Left colon (tissue), 2 donors: ENCODE measurements around the gene VCX3A. TPM values are rescaled to one million over a fixed set of nuclear protein-coding genes. Genes with fewer than 3 reads are reported as not detected.
"Not testable (repeated sequence)": the region's sequence is repeated elsewhere in the genome, so short reads cannot be mapped to it uniquely, and the experiment has no call there.

Source experiments
- ATAC-seq: fragments of 200-7000 bp; cut with Tn5 transposase; one replicate; pipeline ENCODE4 v1.9.1; 2020; ENCODE audit warnings: mild to moderate bottlenecking, moderate library complexity
- DNase-seq, 2 donors: peaks; one replicate each; pipeline ENCODE4 v3.0.0-alpha.2; 2020
- intact Hi-C, 2 donors: fragments of 100-400 bp; cut with DNase I in 1 of 2; cut with micrococcal nuclease in 1 of 2; formaldehyde crosslinking; loops; one replicate each; pipeline versions ENCODE4 v1.11.2 to v1.14.0; 2022; cut with DNase I, micrococcal nuclease
- long read RNA-seq: library from polyadenylated mRNA; unstranded; transcript quantifications from one replicate; pipeline ENCODE4 v2.0.0, GENCODE V29; 2021
- total RNA-seq, 2 donors: library from RNA; stranded (reverse); fragmentation: NEBNext Ultra II Directional; extraction: Animal tissue kit (Norgen Biotek cat#: 25700); gene quantifications; one replicate each; pipeline ENCODE4 v1.2.1, GENCODE V29; 2021
- donor health status: DM: no; HTN: no; CAD: no.
- donor health status: DM: yes; HTN: yes; CAD: no.

VCX3A gene
- total RNA-seq = not detected
- long read RNA-seq = 0 reads

DNA sequence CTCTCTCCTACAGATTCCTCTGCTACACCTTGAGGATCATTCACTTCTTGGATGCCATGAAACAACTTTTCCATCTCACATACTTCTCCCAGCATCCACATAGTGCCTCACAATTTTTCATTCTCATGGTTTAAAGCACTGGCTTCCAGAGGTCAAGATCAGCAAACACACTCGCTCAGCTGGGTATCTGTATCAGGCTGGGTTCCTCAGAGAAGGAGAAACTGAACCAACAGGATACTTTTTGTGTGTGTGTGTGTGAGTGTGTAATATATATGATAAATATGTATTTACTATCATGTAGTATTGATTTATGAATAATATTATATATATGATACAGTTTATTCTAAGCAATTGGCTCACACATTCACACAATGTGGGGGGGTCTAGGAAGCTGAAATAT, at the start of gene VCX3A:
VCX3A (minus strand) TSS at position 101 of the 400 bp plus-strand sequence. CDS start 621 bp downstream, outside the sequence.
- DNase-seq, intact Hi-C loops: not testable (repeated sequence)

DNA sequence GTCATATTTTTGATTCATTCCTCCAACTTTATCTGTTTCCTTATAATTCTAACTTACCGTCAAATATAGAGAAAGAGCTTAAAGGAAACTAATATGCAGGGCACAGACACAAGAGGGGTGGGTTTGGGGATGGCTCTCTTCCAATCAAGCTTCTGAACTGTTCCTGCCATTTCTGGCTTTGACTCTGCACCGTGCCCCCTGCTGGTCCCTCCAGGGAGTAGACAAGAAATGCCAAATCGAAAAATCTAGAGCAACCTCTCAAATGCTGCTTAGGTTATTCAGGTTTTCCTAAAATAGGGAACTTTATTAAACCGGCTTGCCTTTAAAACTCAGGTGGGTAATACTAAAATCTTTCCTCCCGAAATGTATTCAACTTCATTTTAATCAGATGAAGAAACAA, 39.8 kb upstream of the VCX3A start:
- DNase-seq (no peak), ATAC-seq (no peak)
- intact Hi-C loops = no loop called here

More for the DNA sequence above, at the start of gene VCX3A:
- not testable (repeated sequence) for ATAC-seq

DNA sequence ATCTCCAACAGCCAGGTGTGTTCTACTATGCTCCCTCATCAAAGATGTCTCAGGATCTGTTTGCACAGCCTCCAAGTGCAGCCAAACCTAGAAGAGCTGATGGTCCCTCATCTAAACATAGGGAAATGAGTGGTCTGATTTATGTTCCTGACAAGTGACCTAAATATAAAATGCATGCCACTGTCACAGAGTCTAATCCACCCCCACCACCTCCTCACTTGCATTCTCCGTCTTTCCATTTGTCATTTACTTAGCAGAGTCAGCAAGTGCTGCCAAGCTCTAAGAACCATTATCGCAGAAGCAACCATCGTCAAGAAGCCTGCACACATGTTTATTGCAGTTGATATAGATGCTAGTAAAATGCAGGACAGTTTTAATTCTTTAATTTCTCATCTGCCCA, 33.1 kb upstream of the VCX3A start:
- DNase-seq (no peak), ATAC-seq (no peak)
- intact Hi-C loops = no loop called here

DNA sequence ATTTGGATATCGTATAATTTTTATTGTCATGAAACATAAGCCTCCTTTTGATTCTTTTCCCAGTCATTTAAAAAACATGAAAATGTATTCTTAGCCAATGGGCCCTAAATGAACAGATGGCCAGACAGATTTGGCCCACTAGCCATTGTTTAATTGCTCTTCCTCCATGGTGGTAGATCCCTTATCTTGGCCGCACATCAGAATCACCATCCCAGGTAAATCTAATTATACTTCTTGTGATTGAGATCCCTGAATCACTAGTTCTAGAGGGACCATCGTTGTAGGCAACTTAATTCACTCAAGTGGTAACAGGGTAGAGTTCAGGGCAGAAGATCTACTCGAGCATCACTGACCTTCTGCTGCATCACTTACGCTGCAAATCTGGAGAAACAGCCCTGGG, 24.1 kb upstream of the VCX3A start:
- DNase-seq = no peak
- ATAC-seq = no peak

GRCh38 chrX:6557690-6558089, 22.8 kb upstream of the VCX3A start:
- no peak for ATAC-seq
- DNase-seq = no peak
- intact Hi-C loops = no loop called here

More for the DNA sequence above, 24.1 kb upstream of the VCX3A start:
- intact Hi-C loops = no loop called here

DNA sequence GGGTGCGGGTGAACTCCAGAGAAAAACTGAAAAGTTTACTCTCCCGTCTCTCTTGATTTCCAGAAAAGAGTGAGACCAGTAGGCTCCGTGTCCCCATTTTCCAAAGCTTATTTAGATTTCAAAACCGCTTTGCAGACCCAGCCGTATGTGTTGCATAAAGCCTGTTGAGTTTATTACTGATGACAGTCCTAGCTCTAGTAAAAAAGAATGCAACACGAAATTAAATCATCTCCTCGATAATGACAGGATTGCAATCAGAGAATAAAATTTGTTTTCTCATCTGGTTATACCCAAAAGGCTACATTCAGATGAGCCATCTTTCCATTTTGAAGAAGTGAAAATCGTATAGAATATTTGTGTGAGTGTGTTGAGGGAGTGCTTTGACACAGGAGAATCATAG, 16.1 kb upstream of the VCX3A start:
- ATAC-seq = no peak
- no peak for DNase-seq

GRCh38 chrX:6545712-6546111, 10.8 kb upstream of the VCX3A start:
- no peak for ATAC-seq
- intact Hi-C loops = no loop called here
- DNase-seq = no peak

More for the DNA sequence above, 16.1 kb upstream of the VCX3A start:
- intact Hi-C loops = no loop called here

DNA sequence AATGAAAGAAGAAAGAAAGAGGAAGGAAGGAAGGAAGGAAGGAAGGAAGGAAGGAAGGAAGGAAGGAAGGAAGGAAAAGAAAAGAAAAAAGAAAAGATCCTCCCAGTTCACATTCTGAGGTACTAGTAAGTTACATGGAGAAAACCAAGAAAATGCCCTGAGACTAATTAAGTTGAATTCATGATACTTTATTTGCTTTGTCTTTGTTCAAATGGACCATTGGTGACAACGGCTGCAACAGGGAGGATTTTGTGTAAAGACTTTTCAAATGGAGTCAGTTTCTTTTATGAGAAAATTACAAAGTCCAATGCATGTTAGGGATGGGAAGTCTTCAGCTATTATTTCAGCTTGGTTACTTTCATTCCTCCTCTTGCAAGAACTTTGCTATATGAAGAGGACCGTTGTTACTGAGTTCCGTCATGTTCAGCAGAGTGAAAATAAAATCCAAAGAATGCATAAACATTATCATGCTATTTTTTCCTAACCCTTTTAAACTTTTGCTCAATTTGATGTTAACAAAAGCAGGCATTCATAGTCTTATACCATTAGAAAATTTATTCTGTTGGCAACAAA, 8.3 kb downstream of the VCX3A start:
- no peak for DNase-seq
- intact Hi-C loops = no loop called here
- no peak for ATAC-seq

- intact Hi-C loops = no loop called here
- DNase-seq = no peak
- no peak for ATAC-seq
Observed at GRCh38 chrX:6517376-6517775, 17.5 kb downstream of the VCX3A start.

- no peak for ATAC-seq
- intact Hi-C loops = no loop called here
- no peak for DNase-seq
Observed at GRCh38 chrX:6506444-6506843, 28.5 kb downstream of the VCX3A start.

- intact Hi-C loops = no loop called here
- DNase-seq (no peak), ATAC-seq (no peak)
Observed at GRCh38 chrX:6505960-6506359, 29.0 kb downstream of the VCX3A start.

GRCh38 chrX:6500719-6501118, 34.2 kb downstream of the VCX3A start:
- intact Hi-C loops = no loop called here
- no peak for DNase-seq
- no peak for ATAC-seq

GRCh38 chrX:6498324-6498723, 36.6 kb downstream of the VCX3A start:
- no peak for DNase-seq
- intact Hi-C loops = no loop called here
- ATAC-seq = no peak
